Choroid plexus epithelial cell (primary cell): ENCODE data around the gene SEC24D.

Source experiments
- DNase-seq: peaks from one replicate; pipeline ENCODE4 v3.0.0-alpha.2; 2010; ENCODE audit warnings: low read depth
- H3K4me3 ChIP-seq: 2 replicates; pipeline ENCODE4 v1.5.1; 2011; ENCODE audit warnings: low read depth, mild to moderate bottlenecking, control low read depth, low read length, moderate library complexity
- TF ChIP-seq, protein P1 (sequence below): conservative IDR thresholded peaks from 2 replicates; pipeline ENCODE4 v1.5.1; 2011; ENCODE audit warnings: low read depth, mild to moderate bottlenecking, control low read depth, inconsistent platforms, low read length, moderate library complexity

SEC24D gene

DNA sequence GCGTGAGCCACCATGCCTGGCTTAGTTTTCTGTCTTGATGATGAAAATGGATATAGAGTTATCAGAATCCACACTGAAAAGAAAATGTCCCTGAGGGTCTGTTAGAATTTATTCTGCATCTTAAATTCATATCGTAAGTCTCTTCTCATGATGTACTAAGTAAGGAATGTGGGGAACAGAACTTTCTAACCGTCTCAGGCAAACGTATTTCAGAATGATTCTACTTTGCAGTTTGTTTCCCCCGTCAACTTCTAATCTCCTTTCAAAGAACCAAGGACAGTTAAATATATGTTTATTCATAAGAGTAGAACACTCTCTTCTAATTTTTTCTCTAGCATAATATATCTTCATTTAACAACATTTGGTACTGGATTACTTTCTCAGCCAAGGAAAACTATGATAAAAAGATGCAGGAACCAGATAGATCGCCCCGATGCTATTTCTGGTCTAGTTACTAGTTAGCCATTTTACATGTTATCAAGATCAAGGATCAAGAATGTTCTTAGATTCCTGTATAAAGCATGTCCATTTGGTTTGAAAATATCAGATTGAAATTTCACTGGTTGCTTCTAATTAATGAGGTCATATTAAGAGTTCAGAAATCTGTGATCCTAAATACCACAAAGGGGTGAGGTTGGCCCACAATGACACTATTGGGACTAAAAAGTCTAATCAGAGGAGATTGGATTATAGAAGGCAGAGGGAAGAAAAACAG, 101.3 kb downstream of the SEC24D start:
- DNase-seq = no peak
- no peak overlapping the region for H3K4me3 ChIP-seq
- TF ChIP-seq, protein P1, sequence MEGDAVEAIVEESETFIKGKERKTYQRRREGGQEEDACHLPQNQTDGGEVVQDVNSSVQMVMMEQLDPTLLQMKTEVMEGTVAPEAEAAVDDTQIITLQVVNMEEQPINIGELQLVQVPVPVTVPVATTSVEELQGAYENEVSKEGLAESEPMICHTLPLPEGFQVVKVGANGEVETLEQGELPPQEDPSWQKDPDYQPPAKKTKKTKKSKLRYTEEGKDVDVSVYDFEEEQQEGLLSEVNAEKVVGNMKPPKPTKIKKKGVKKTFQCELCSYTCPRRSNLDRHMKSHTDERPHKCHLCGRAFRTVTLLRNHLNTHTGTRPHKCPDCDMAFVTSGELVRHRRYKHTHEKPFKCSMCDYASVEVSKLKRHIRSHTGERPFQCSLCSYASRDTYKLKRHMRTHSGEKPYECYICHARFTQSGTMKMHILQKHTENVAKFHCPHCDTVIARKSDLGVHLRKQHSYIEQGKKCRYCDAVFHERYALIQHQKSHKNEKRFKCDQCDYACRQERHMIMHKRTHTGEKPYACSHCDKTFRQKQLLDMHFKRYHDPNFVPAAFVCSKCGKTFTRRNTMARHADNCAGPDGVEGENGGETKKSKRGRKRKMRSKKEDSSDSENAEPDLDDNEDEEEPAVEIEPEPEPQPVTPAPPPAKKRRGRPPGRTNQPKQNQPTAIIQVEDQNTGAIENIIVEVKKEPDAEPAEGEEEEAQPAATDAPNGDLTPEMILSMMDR = no peak

- TF ChIP-seq, protein P1 = no peak
- peak; percentile 63 for DNase-seq
- H3K4me3 ChIP-seq = no peak overlapping the region
Observed at GRCh38 chr4:118732591-118733330, 103.2 kb downstream of the SEC24D start.

DNA sequence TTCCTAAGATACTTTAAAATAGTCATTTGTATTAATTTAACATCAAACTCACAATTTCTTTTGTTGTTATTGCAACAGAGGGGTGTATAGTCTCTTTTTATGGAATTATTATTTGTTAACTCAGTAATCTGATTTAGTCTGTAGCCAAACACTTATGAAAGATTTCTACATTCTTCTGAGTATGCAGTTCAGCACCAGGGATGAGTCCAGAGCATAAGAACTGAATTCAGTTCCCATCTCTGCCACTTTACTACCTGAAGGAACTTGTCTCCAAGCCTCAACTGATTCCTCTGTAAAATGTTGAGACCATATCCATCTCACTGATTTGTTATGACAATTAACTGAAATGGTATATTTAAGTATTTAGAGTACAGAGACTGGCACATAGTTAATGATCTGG, 105.2 kb downstream of the SEC24D start:
- peak; percentile 48 for DNase-seq
- TF ChIP-seq, protein P1 = no peak
- H3K4me3 ChIP-seq = no peak overlapping the region

DNA sequence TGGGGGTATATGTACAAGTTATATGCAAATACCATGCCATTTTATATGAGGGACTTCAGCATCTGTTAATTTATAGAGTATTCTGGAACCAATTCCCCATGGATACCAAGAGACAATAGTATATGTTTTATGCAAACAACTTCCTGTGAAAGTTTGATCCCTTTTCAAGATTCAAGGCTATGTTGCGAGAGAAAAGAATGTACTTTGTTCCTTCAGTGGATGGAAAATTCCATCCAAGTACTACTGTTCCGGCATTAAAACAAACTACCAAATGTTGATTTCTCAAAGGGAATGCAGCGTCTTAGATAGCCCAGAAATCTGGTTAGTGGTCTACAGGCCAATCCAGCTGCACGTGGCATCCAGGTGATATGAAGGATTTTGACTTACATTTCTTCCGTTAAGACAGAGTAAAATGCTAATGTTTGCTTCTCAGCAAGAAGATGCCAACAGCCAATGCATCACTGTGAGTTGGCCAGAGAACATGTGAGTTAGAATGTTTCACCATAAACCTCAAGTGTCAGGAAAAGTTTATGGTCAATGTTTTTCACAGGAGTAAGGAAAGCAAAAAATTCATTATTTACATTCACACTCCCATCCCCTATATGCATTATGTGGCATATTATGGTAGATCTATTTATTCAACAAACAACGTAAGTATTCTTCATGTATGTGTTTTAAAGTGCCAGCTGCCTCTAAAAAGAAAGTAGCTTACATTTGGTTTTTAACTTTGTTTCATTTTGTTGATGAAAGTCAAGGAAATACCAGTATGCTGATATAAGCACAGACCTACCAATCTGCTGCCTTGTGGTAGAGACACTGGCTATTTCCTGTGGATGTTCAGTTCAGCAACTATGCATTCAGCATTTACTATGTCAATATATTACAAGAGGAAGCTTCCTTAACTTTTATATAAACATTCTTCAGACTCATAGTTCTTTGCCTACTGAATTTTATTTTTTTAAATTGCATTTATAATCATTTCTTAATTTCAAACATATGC, 106.3 kb downstream of the SEC24D start:
- H3K4me3 ChIP-seq = no peak overlapping the region
- TF ChIP-seq, protein P1 = no peak
- peak; percentile 95 for DNase-seq

- TF ChIP-seq, protein P1 = no peak
- no peak overlapping the region for H3K4me3 ChIP-seq
- DNase-seq = no peak
Observed at GRCh38 chr4:118727360-118727759, 108.6 kb downstream of the SEC24D start.

GRCh38 chr4:118723369-118723768, 112.6 kb downstream of the SEC24D start:
- TF ChIP-seq, protein P1 = no peak
- H3K4me3 ChIP-seq = no peak overlapping the region
- no peak for DNase-seq
